Astrocyte of the cerebellum (primary cell): ENCODE measurements around the gene ARHGAP23.
"Not testable (repeated sequence)": the region's sequence is repeated elsewhere in the genome, so short reads cannot be mapped to it uniquely, and the experiment has no call there.

Source experiments
- DNase-seq: peaks from one replicate; pipeline ENCODE4 v3.0.0-alpha.2; 2011; ENCODE audit warnings: low read depth
- H3K4me3 ChIP-seq: 2 replicates; pipeline ENCODE4 v1.5.1; 2011; ENCODE audit warnings: mild to moderate bottlenecking, low read depth, low read length, moderate library complexity
- CTCF ChIP-seq: IDR thresholded peaks from 2 replicates; pipeline ENCODE4 v1.5.1; 2012; ENCODE audit warnings: low read length, low read depth, moderate library complexity, mild to moderate bottlenecking; ENCODE audit errors: missing control alignments
- in situ Hi-C: cut with HindIII; loops from 2 replicates; pipeline ENCODE4 v1.10.0; 2017; ENCODE audit warnings: low sequenced_read_pairs

The ARHGAP23 gene

GRCh38 chr17:38434178-38434665 is 6.0 kb downstream of the ARHGAP23 start:
- in situ Hi-C loops = no loop called here
- TF ChIP-seq CTCF = no peak
- DNase-seq = no peak
- no peak overlapping the region for H3K4me3 ChIP-seq

- no peak overlapping the region for H3K4me3 ChIP-seq
- TF ChIP-seq CTCF = no peak
- in situ Hi-C loops = no loop called here
- no peak for DNase-seq
These were observed 7.5 kb downstream of the ARHGAP23 start for GRCh38 chr17:38435795-38436194.

- DNase-seq = no peak
- no peak overlapping the region for H3K4me3 ChIP-seq
- no peak for TF ChIP-seq CTCF
- in situ Hi-C loops = no loop called here
These were observed 8.1 kb downstream of the ARHGAP23 start for GRCh38 chr17:38436386-38436785.

GRCh38 chr17:38437313-38437712 is 9.0 kb downstream of the ARHGAP23 start:
- in situ Hi-C loops = not testable (repeated sequence)

GRCh38 chr17:38439436-38439835 is 11.2 kb downstream of the ARHGAP23 start:
- in situ Hi-C loops = no loop called here
- TF ChIP-seq CTCF = no peak
- DNase-seq = no peak
- H3K4me3 ChIP-seq = no peak overlapping the region

More at GRCh38 chr17:38437313-38437712, 9.0 kb downstream of the ARHGAP23 start:
- not testable (repeated sequence) for DNase-seq, H3K4me3 ChIP-seq

GRCh38 chr17:38440614-38441397 is 12.5 kb downstream of the ARHGAP23 start:
- in situ Hi-C loops = no loop called here
- H3K4me3 ChIP-seq = no peak overlapping the region
- DNase-seq = no peak
- no peak for TF ChIP-seq CTCF

GRCh38 chr17:38441429-38442061 is 13.3 kb downstream of the ARHGAP23 start:
- H3K4me3 ChIP-seq = no peak overlapping the region
- no peak for TF ChIP-seq CTCF
- in situ Hi-C loops = no loop called here

More at GRCh38 chr17:38441429-38442061, 13.3 kb downstream of the ARHGAP23 start:
- DNase-seq = no peak
